ENCODE measurements around the gene GTF2IRD1. TPM values are rescaled to one million over a fixed set of nuclear protein-coding genes. Genes with fewer than 3 reads are reported as not detected.

Gene GTF2IRD1
- total RNA-seq, 1 donor from 2014 or later = 80.8 TPM

GRCh38 chr7:74516214-74516613, 62.5 kb downstream of the GTF2IRD1 start:
- TF ChIP-seq, protein P1, sequence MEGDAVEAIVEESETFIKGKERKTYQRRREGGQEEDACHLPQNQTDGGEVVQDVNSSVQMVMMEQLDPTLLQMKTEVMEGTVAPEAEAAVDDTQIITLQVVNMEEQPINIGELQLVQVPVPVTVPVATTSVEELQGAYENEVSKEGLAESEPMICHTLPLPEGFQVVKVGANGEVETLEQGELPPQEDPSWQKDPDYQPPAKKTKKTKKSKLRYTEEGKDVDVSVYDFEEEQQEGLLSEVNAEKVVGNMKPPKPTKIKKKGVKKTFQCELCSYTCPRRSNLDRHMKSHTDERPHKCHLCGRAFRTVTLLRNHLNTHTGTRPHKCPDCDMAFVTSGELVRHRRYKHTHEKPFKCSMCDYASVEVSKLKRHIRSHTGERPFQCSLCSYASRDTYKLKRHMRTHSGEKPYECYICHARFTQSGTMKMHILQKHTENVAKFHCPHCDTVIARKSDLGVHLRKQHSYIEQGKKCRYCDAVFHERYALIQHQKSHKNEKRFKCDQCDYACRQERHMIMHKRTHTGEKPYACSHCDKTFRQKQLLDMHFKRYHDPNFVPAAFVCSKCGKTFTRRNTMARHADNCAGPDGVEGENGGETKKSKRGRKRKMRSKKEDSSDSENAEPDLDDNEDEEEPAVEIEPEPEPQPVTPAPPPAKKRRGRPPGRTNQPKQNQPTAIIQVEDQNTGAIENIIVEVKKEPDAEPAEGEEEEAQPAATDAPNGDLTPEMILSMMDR (IDR thresholded peaks at IDR 0.05; ENCODE audit: unreplicated experiment) = no peak
- H3K4me1 Mint-ChIP-seq = no peaks in the 10 kb centered on the region
- H3K27ac Mint-ChIP-seq = no peak overlapping the region
- DNase-seq (ENCODE audit: low spot score in 2 of 2, unreplicated experiment in 2 of 2) = no peak
- no peaks in the 10 kb centered on the region for H3K27me3 Mint-ChIP-seq (ENCODE audit: low read depth)
- peaks cover 4% of the 10 kb centered on the region for H3K9me3 Mint-ChIP-seq
- no peak overlapping the region for H3K4me3 Mint-ChIP-seq
- peaks cover 42% of the 10 kb centered on the region for H3K36me3 Mint-ChIP-seq

DNA sequence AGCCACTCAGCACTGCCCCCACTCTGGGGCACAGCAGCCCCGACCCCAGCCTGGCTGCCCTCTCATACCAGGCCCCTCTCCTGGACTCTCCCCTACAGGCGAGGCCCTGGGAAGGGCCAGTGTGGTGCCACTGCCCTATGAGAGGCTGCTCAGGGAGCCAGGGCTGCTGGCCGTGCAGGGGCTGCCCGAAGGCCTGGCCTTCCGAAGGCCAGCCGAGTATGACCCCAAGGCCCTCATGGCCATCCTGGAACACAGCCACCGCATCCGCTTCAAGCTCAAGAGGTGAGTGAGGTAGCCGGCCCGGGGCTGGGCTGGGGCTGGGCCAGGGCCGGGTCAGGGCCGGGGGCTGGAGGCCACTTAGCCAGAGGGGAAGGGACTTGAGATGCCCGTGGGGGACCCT, 64.3 kb downstream of the GTF2IRD1 start:
- no peaks in the 10 kb centered on the region for H3K4me1 Mint-ChIP-seq
- no peaks in the 10 kb centered on the region for H3K27me3 Mint-ChIP-seq (ENCODE audit: low read depth)
- no peak overlapping the region for H3K27ac Mint-ChIP-seq
- DNase-seq (ENCODE audit: low spot score in 2 of 2, unreplicated experiment in 2 of 2) = no peak
- H3K9me3 Mint-ChIP-seq = peaks cover 6% of the 10 kb centered on the region
- peaks cover 55% of the 10 kb centered on the region for H3K36me3 Mint-ChIP-seq
- no peak overlapping the region for H3K4me3 Mint-ChIP-seq
- TF ChIP-seq, protein P1 (IDR thresholded peaks at IDR 0.05; ENCODE audit: unreplicated experiment) = no peak

GRCh38 chr7:74518654-74519053, 64.9 kb downstream of the GTF2IRD1 start:
- no peak overlapping the region for H3K27ac Mint-ChIP-seq
- no peak overlapping the region for H3K4me3 Mint-ChIP-seq
- H3K4me1 Mint-ChIP-seq = no peaks in the 10 kb centered on the region
- H3K9me3 Mint-ChIP-seq = peaks cover 6% of the 10 kb centered on the region
- no peaks in the 10 kb centered on the region for H3K27me3 Mint-ChIP-seq (ENCODE audit: low read depth)
- peaks cover 53% of the 10 kb centered on the region for H3K36me3 Mint-ChIP-seq
- TF ChIP-seq, protein P1 (IDR thresholded peaks at IDR 0.05; ENCODE audit: unreplicated experiment) = no peak
- DNase-seq (ENCODE audit: low spot score in 2 of 2, unreplicated experiment in 2 of 2) = no peak

- no peak overlapping the region for H3K27ac Mint-ChIP-seq
- no peak for DNase-seq (ENCODE audit: low spot score in 2 of 2, unreplicated experiment in 2 of 2)
- peaks cover 57% of the 10 kb centered on the region for H3K36me3 Mint-ChIP-seq
- H3K4me3 Mint-ChIP-seq = no peak overlapping the region
- no peaks in the 10 kb centered on the region for H3K27me3 Mint-ChIP-seq (ENCODE audit: low read depth)
- TF ChIP-seq, protein P1 (IDR thresholded peaks at IDR 0.05; ENCODE audit: unreplicated experiment) = no peak
- H3K4me1 Mint-ChIP-seq = no peaks in the 10 kb centered on the region
- peaks cover 6% of the 10 kb centered on the region for H3K9me3 Mint-ChIP-seq
Measured at GRCh38 chr7:74519395-74519794, 65.7 kb downstream of the GTF2IRD1 start.

GRCh38 chr7:74521855-74522254, 68.1 kb downstream of the GTF2IRD1 start:
- H3K36me3 Mint-ChIP-seq = peaks cover 59% of the 10 kb centered on the region
- H3K4me1 Mint-ChIP-seq = no peaks in the 10 kb centered on the region
- DNase-seq (ENCODE audit: low spot score in 2 of 2, unreplicated experiment in 2 of 2) = no peak
- H3K9me3 Mint-ChIP-seq = peaks cover 6% of the 10 kb centered on the region
- H3K27ac Mint-ChIP-seq = no peak overlapping the region
- TF ChIP-seq, protein P1 (IDR thresholded peaks at IDR 0.05; ENCODE audit: unreplicated experiment) = no peak
- H3K27me3 Mint-ChIP-seq (ENCODE audit: low read depth) = no peaks in the 10 kb centered on the region
- H3K4me3 Mint-ChIP-seq = no peak overlapping the region

Data from mesothelial cell of epicardium (in vitro differentiated cells).